GM19193 (cell line): ENCODE measurements around the gene IGSF1.

Source experiments
- POLR2A ChIP-seq: IDR thresholded peaks from 4 replicates; pipeline ENCODE4 v1.6.1; 2011; ENCODE audit not compliant: insufficient read depth, insufficient read length; ENCODE audit errors: extremely low read depth

IGSF1 gene

DNA sequence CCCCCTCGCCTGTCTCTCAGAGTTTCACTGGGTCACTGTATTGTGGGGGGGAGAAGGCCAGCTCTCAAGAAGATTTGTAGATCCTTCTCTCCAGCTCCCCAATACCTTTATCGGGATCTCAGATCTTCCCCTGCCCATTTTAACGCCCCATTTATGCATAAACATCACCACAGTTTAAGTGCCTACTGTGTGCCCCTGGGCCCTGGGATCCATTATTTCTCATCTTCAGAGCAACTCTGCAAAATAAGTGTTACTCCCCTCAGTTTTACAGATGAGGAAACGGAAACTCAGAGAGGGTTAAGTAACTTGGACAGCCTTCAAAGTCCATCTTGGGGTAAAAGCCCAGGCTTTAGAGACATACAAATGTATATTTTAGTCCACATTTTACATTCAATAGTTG, 421 bp upstream of the IGSF1 start:
- TF ChIP-seq POLR2A, result no peak

DNA sequence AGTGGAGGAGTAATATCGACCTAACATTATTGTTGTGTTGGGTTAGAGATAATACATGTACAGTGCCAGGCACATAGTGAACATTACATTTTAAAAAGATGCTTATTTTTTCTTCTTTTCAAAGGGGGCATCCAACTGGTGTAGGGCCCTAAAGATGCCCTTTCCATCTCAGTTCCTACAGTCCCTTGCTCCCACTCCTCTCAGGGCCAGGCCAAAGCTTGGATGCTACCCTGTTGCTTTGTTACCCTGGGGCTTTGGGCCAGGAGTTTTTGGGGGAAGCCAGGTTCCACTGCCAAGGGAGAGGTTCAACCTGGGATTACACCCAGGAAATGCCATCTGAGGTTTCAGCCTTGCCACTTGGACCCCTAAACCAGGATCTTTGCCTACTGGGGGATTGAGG, 918 bp downstream of the IGSF1 start:
- TF ChIP-seq POLR2A, result no peak

DNA sequence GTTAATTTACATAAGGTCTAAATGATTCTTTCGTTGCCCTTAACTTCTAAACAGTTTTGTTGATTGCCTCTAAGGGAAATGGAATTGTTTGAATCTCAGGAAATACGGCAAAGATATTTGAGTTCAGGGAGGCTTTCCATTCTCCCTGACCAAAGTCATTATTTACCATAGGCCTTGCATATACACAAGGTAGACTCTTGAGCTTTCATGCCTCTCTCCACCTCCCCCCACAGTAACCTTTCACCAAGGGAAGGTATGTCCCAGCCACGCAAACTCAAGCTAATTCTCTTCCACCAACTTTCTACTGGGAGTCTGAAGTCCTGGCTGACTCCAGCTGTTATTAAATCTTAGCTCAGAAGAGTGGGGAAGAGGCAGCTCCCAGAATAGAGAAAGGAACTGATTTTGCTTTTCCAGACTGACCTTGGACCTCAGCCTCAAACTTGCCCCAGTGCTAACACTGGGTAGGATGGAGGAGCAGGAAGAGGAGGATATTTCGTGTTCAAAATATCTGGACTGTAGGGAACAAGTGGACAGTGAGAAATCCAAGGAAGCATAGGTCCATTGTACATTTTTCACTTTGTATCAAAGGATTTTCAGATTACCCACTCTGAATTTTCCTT, 1.4 kb downstream of the IGSF1 start:
- no peak for TF ChIP-seq POLR2A

DNA sequence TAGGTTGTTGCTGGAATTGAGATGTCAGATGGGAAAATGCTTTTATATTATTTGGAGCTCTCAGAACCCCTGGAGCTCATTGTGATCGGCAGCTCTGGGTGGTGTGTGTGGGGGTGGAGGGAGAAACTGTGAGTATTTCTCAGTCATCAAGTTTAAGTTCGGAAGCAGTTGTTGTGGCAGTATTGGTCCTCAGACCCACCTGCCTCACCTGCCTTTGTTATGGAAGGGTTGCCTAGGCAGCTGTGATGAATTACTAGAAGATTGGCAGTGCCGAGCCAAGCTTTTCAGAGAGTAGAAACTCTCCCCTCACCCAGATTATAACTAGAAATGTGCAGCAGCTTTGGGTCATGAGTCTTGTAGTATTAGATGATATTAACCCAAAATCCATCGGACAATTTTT, 9.5 kb downstream of the IGSF1 start:
- TF ChIP-seq POLR2A, result no peak

DNA sequence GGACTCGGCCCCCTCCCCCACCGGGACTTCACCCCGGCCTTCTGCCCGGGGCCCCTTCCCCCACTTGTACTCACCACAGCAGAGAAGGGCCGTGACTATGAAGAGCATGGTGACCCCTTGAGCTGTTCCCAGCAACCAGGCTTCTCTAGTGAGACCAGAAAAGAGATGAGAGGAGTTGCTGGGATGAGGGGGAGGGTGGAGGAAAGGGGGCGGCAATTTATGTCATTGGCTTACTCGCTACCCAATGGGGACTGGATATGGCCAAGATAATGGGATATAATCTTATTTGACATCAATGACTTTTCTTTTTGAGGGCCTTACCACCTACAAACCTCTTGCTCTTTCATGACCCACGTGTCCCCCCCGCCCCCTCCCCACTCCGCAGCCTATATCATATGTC, 9.9 kb downstream of the IGSF1 start:
- TF ChIP-seq POLR2A, result no peak

DNA sequence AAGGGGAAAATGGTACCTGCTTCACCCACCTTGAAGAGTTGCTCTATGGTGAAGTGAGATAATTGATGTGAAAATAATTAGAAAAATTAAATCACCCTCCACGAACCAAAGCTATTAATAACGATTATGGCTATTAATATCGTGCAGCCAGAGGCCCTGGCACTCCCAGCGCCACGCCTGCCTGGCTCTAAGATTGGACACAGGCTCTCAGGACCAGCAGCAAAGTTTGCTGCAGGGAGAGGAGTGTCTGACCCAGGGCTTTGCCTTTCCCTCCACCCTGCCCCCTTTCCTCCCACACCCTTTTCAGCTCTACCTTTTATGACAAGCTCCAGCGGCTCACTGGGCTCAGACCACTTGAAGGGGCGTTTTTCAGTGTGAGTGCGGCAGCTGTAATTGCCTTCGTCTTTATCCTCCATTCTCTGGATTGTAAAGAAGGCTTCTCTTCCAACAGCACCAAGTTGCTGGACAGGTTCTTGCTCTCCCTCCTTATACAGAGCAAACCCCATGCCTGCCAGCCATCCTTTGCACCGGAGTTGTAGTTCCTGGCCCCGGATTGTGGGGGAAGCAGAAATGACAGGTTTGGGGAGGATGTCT, 11.5 kb downstream of the IGSF1 start:
- TF ChIP-seq POLR2A, result no peak

DNA sequence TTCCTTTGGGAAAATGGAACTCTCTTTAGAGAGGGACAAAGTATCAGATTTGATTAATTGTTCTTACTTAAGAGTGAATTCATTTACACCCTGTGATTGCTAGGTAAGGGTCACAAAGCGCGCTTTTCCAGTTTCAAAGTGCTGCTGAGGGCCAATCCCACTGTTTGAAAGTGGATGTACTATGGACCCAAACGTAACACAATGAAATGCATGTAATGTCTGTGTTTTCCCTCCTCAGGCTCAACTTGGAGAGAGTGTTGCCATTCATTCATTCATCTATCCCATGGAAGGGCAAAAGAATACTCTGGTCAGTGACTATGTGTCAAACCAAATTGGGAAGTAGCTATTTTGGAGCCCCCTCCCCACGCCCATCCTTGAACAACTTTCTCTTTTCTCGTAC, 16.1 kb downstream of the IGSF1 start:
- TF ChIP-seq POLR2A, result no peak

DNA sequence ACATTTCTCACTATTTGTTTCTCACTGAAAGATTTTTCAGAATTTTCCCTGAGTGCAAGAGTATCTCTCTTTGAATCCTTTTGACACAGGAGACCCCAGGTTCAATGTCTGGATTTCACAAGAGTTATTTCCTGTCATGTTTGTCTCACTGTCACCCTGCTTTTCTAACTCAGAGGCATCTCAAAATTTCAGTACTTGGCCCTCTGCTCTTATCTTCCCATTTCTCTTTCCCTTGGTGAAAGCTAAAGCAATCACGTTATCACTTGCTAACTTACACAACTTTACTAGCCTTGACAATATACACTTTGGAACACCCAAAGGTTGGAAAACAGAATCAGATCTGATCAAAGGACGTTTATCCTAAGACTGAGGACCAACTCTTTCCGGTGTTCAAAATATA, 17.3 kb downstream of the IGSF1 start:
- no peak for TF ChIP-seq POLR2A

DNA sequence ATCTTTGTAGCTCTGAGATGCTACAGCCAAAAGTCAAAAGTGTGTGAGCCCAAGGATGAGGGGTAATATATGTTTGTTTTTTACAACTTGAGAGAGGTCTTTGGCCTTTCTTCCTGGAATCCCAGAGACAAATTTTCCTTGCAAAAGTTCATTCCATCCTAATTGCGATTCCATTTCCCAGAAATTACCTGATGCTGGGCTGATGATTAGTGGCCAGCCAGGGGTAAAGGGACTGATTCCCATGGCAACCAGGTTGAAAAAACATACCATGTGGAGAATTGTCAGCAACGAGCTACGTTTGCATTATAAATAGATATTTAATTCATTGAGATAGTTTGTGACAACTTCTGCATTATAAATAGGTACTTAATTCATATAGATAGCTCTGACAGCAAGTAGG, 17.8 kb downstream of the IGSF1 start:
- no peak for TF ChIP-seq POLR2A

DNA sequence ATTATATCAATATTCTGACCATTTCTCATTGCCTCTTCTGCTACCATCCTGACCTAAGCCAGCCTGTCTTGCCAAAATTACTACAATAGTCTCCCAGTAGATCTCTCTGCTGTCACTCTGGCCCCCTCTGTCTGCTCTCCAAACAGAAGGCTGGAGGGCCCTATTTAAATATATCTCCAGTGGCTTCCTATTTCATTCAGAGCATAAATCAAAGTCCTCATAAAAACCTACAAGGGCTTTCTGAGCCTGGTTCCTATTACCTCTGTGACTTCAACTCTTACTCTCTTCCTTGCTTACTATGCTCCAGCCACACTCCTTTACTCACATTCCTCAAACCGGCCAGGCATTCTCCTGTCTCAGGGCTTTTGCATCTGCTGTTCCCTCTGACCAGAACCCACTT, 19.0 kb downstream of the IGSF1 start:
- no peak for TF ChIP-seq POLR2A

DNA sequence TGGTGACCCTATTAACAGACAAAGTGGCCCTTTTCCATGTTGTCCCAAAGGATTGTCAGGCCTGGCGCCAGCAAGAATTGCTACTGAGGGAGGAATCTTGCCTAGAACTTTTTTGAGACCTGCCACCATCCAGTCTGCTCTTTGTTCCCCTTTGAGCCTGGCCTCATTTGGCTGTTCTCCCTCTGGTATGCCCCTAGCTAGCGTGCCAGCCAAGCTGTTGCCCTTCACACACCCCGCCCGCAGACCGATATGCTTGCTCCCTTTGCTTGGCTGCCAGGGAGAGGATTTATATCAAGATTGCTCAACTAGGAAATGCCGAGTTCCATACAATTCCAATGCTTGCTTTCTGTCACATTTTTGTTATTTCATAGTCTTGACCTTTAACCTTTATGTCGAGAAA, 24.4 kb downstream of the IGSF1 start:
- no peak for TF ChIP-seq POLR2A

DNA sequence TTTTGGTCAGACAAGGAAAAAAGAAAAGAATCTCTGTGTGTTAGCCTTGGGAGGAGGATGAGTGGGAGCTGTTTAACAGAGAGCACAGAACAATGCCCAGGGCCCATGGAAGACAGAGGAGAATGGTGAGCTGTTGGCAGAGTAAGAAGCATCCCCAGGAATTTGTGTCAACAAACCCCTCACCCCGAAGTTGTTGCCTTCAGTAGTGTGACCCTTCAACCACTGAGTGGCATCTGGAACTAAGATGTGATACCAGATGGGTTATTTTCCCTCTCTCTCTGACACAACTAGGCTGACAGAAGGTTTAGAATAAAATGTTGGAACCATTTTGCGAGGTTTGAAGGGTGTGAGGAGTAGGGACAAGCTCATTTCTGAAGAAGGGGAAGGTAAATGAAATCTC, 25.1 kb downstream of the IGSF1 start:
- no peak for TF ChIP-seq POLR2A

DNA sequence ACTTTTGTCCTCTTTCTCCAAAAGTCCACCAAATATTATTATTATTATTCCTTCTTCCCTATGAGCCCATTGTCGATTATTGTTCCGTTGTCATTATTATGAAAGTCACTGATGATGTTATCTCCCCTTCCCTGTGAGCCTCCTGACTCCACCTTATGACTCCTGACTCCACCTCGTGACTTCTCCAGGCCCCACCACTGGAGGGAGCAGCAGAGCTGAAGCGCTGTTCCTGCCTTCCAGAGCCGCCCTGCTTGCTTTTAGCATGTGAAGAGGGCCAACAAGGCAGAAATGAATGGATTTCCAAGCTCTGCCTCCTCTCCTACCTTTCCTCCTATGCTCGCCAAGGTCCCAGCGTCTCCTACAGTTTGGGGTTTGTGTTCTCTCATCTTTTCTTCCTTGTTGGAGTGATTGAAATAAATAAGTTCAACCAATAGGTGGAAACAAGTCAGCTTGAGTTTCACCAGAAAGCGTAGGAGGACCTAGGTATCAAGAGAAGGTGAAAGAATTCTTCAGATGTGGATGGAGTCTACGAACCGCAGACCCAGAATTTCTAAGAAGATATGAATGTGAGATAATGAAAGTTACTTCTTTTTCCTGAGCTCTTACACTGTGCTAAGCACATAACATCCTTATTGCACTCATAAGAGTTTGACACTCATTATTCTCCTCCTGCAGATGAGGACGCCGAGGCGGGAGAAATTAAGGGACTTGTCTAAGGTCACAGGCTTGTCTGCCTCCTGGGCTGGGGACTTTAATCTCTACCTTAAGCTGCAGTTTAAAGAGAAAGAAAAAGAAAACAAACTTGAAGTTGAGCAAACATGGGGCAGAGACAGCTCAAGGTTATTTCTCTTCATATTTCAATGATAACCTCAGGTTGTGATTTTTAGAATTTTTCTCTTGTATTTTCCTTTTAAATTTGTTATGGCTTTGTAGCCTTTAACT, 26.1 kb downstream of the IGSF1 start:
- no peak for TF ChIP-seq POLR2A

DNA sequence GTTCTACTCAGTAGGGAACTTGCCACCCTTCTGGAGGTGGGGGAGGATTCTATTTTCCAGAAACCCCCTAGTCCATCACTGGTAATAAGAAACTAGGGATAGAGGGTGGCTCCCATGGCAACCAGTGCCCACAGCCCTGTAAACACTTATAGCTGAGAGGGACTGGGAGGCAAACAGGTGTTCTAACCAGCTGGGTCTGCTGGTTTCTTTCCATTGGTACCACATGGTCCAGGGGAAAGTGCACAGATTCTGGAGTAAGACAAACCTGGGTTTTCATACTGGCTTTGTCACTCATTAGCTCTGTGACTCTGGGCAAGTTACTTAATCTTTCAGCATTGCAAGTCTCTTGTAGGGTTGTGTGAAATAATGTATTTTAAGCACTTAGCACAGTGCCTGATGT, 26.9 kb downstream of the IGSF1 start:
- no peak for TF ChIP-seq POLR2A

DNA sequence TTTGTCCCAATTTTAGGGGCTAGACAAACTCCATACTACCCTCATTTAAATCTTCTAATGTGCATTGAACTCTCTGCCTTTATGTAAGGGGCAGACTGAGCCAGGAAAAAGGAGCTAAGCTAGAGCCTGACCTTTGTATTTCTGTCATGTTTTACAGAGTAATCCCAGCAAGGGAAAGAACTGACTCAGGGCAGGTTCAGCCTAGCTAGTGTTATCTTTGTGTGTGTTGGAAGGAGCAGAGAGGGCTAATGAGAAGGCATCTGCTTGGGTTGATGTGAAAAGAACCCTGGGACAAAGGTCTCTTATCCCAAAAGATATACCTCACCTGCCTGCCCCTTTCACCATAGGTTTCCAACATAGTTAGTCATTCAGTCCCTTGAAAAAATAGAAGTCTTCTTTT, 31.7 kb downstream of the IGSF1 start:
- TF ChIP-seq POLR2A, result no peak

DNA sequence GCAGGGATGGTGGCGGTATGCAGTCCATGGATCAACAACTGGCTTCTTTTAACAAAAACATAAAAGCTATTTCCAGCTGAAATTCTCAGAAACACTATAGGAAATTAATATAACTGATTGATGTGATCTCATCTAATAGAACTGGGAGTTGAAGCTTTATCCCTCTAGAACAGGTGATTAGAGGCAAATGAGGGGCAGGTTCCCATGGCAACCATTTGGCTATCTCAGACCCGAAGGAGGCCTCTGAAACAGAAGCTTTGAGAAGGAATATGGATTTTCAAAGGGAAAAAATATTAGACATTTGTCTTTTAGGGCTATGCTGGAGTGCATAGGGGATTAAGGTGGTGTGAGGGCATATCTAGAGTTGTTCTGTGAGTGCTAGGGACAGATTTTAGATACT, 50.0 kb downstream of the IGSF1 start:
- no peak for TF ChIP-seq POLR2A
